Measurements from ENCODE around the gene ANAPC15.
"Not testable (repeated sequence)": the region's sequence is repeated elsewhere in the genome, so short reads cannot be mapped to it uniquely, and the experiment has no call there.

ANAPC15 gene

DNA sequence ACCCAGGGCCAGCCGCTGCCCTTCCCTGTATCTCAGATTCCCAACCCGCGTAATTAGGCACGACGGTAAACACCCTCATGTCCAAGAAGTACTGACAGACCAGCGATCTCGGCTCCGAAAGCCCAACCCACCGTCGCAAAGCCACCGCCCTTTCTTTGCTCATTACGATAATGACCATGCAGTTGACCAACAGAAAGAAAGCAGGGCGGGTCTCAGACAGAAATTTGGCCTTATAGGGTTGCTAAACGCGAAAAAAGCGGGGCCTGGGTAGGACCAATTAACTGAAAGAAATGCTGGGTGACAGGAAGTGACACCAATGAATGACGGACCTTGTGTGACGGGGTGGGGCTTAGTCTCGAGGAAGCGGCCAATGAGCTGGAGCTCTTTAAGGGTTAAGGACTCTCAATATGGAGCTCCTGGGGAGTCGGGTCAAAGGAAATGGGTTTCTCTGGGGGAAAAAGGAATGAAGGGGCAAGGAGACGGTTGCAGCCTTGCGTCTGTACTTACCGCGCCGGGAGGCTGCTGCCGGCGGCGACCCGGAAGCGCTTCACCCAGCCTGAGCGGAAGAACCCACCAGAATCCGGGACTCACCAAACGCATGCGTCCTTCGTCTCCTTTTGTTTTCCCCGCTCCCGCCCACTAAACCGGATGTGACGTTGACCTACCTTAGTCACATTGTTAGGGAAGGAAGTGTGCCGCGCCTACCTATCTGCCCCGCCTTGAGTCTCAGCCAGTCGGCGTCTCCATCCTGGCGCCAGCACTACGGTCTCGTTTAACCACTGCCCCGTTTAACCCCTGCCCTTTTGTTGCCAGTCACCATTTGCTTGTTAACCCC, at the start of gene ANAPC15:
TSS of gene ANAPC15 (minus strand) at position 553 of the 835 bp plus-strand sequence. CDS start 1,419 bp downstream, outside the sequence.
- Histone ChIP-seq H3K27me3 (ENCODE audit: control insufficient read depth, insufficient read depth, low read length) (no peaks in the 10 kb centered on the region), H3K9ac (ENCODE audit: low read depth, low read length) (peak within 1 kb of the TSS; percentile 99), H3K9me3 (ENCODE audit: control insufficient read depth, insufficient read depth, low read length) (no peaks in the 10 kb centered on the region), H3K4me3 (ENCODE audit: low read depth, low read length) (peak within 1 kb of the TSS; percentile 81), H3K4me1 (ENCODE audit: control insufficient read depth, insufficient read depth, low read length) (peaks cover 6% of the 10 kb centered on the region), H3K36me3 (ENCODE audit: control insufficient read depth, insufficient read depth, low read length) (peaks cover 2% of the 10 kb centered on the region)

DNA sequence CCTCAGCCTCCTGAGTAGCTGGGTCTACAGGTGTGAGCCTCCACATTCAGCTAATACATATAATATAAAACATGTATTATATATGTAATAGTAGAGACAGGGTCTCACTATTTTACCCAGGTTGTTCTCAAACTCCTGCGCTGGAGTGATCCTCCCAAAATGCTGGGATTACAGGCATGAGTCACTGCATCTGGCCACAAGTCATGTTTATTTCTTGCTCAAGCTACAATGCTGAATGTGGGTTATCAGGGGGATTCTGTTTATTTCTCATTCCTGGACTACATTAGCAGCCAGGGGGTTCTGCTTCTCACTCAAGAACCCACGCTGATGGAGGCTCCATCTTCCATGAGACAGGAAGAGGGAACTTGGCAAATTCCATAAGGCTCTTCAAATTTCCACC, 47.8 kb upstream of the ANAPC15 start:
- H3K36me3 ChIP-seq (ENCODE audit: control insufficient read depth, insufficient read depth, low read length) = no peaks in the 10 kb centered on the region
- H3K4me1 ChIP-seq (ENCODE audit: control insufficient read depth, insufficient read depth, low read length) = no peaks in the 10 kb centered on the region
- no peaks in the 10 kb centered on the region for H3K27me3 ChIP-seq (ENCODE audit: control insufficient read depth, insufficient read depth, low read length)

DNA sequence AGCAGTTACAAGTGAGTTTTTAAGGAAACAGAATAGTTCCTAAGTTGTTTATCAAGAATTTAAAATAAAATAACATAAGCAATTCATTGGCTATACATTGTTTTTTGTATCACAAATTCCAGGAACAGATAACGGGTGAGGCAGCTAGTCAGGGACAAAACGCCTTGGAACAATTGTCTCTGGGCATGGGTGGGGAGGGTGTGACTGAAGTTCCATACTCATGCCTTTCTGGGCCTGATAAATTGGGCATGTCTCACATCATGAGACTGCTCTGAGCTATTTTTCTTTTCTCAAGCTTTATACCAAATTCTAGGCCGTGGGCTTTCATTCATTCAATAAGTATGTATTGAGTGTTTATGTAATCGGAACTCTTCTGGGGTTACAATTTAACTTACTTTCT, 44.6 kb upstream of the ANAPC15 start:
- Histone ChIP-seq H3K4me3 (ENCODE audit: low read depth, low read length) (no peak overlapping the region), H3K4me1 (ENCODE audit: control insufficient read depth, insufficient read depth, low read length) (no peaks in the 10 kb centered on the region), H3K27me3 (ENCODE audit: control insufficient read depth, insufficient read depth, low read length) (no peaks in the 10 kb centered on the region), H3K9me3 (ENCODE audit: control insufficient read depth, insufficient read depth, low read length) (no peaks in the 10 kb centered on the region), H3K36me3 (ENCODE audit: control insufficient read depth, insufficient read depth, low read length) (no peaks in the 10 kb centered on the region), H3K9ac (ENCODE audit: low read depth, low read length) (no peak overlapping the region)

More for the DNA sequence above, 47.8 kb upstream of the ANAPC15 start:
- Histone ChIP-seq H3K4me3 (ENCODE audit: low read depth, low read length) (no peak overlapping the region), H3K9ac (ENCODE audit: low read depth, low read length) (no peak overlapping the region), H3K9me3 (ENCODE audit: control insufficient read depth, insufficient read depth, low read length) (no peaks in the 10 kb centered on the region)

DNA sequence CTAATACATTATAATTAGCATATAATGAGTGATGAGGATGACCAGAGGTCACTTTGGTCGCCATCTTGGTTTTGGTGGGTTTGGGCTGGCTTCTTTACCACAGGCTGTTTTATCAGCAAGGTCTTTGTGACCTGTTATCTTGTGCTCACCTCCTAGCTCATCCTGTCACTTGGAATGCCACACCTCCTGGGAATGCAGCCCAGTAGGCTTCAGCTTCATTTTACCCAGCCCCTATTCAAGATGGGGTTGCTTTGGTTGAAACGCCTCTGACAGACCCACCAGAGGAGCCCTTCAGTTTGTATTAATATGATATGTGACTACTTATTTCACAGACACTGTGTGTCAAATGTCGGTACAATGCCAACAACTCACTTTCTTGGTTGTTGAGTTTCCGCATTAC, 43.3 kb upstream of the ANAPC15 start:
- Histone ChIP-seq H3K9me3 (ENCODE audit: control insufficient read depth, insufficient read depth, low read length) (no peaks in the 10 kb centered on the region), H3K36me3 (ENCODE audit: control insufficient read depth, insufficient read depth, low read length) (no peaks in the 10 kb centered on the region), H3K4me1 (ENCODE audit: control insufficient read depth, insufficient read depth, low read length) (no peaks in the 10 kb centered on the region), H3K4me3 (ENCODE audit: low read depth, low read length) (no peak overlapping the region), H3K9ac (ENCODE audit: low read depth, low read length) (no peak overlapping the region), H3K27me3 (ENCODE audit: control insufficient read depth, insufficient read depth, low read length) (no peaks in the 10 kb centered on the region)

DNA sequence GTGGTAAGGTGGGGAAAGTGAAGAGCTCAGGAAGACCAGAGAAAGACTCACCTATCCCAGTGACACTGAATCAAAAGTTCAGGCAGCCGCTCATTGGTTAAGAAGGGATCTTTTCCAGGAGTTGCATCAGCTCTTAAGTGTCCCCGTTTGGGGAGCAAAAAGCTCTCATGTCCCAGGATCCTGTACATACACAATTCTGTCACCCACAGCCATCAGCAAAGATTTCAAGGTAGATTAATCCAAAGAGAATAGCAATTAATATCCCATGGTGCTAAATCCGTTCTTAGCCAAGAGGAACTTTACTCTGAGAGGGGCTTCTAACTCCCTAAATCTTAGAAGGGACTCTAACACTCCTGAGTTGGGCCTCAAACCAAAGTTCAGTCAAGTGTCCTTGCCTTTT, 42.3 kb upstream of the ANAPC15 start:
- Histone ChIP-seq H3K27me3 (ENCODE audit: control insufficient read depth, insufficient read depth, low read length) (no peaks in the 10 kb centered on the region), H3K4me3 (ENCODE audit: low read depth, low read length) (no peak overlapping the region), H3K9me3 (ENCODE audit: control insufficient read depth, insufficient read depth, low read length) (no peaks in the 10 kb centered on the region), H3K36me3 (ENCODE audit: control insufficient read depth, insufficient read depth, low read length) (no peaks in the 10 kb centered on the region), H3K4me1 (ENCODE audit: control insufficient read depth, insufficient read depth, low read length) (no peaks in the 10 kb centered on the region), H3K9ac (ENCODE audit: low read depth, low read length) (no peak overlapping the region)

DNA sequence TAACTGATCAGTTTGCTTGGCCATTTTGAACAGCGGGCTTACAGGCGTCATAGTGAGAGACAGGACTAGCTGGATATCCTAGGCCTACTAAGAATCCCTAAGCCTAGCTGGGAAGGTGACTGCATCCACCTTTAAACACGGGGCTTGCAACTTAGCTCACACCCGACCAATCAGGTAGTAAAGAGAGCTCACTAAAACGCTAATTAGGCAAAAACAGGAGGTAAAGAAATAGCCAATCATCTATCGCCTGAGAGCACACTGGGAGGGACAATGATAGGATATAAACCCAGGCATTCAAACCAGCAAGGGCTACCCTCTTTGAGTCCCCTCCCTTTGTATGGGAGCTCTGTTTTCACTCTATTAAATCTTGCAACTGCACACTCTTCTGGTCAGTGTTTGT, 41.4 kb upstream of the ANAPC15 start:
- H3K9ac ChIP-seq (ENCODE audit: low read depth, low read length); H3K4me1 ChIP-seq (ENCODE audit: control insufficient read depth, insufficient read depth, low read length); H3K9me3 ChIP-seq (ENCODE audit: control insufficient read depth, insufficient read depth, low read length); H3K27me3 ChIP-seq (ENCODE audit: control insufficient read depth, insufficient read depth, low read length); H3K36me3 ChIP-seq (ENCODE audit: control insufficient read depth, insufficient read depth, low read length); H3K4me3 ChIP-seq (ENCODE audit: low read depth, low read length): not testable (repeated sequence)

DNA sequence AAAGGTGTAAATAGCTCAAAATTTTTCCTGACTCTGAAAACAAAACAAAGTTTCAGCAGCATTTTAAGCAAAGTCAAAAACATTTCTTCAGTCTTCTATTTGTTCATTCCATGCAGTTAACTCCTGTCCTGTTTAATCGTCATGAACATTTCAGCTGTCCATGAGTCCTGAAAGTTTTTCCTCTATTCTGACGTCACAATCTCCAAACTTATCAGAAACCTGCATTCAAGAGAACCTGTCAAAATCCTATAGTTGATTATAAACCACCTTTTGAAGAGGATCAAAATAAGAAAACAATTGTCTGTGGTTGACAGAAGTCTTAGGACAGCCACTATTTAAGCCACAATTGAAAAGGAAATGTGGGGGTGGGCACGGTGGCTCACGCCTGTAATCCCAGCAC, 38.4 kb upstream of the ANAPC15 start:
- Histone ChIP-seq H3K4me1 (ENCODE audit: control insufficient read depth, insufficient read depth, low read length) (no peaks in the 10 kb centered on the region), H3K9ac (ENCODE audit: low read depth, low read length) (no peak overlapping the region), H3K36me3 (ENCODE audit: control insufficient read depth, insufficient read depth, low read length) (no peaks in the 10 kb centered on the region), H3K9me3 (ENCODE audit: control insufficient read depth, insufficient read depth, low read length) (no peaks in the 10 kb centered on the region), H3K4me3 (ENCODE audit: low read depth, low read length) (no peak overlapping the region), H3K27me3 (ENCODE audit: control insufficient read depth, insufficient read depth, low read length) (no peaks in the 10 kb centered on the region)

DNA sequence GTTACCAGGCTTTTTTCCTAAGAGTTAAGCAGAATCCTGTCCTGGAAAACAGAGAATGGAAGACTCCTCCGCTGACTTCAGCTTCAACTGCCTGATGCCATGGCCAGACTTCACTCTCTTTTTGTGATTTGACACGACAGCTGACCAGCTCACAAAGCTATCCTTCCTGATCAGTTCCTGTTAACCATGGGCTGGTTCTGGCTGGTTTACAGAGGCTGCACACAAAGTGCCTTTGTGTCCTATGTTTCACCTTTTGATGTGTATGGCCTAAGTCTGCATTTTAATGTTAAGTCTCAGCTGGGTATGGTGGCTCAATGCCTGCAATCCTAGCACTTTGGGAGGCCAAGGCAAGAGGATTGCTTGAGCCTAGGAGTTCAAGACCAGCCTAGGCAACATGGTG, 34.1 kb upstream of the ANAPC15 start:
- Histone ChIP-seq H3K36me3 (ENCODE audit: control insufficient read depth, insufficient read depth, low read length) (no peaks in the 10 kb centered on the region), H3K4me1 (ENCODE audit: control insufficient read depth, insufficient read depth, low read length) (no peaks in the 10 kb centered on the region), H3K27me3 (ENCODE audit: control insufficient read depth, insufficient read depth, low read length) (no peaks in the 10 kb centered on the region), H3K4me3 (ENCODE audit: low read depth, low read length) (no peak overlapping the region), H3K9me3 (ENCODE audit: control insufficient read depth, insufficient read depth, low read length) (no peaks in the 10 kb centered on the region), H3K9ac (ENCODE audit: low read depth, low read length) (no peak overlapping the region)

DNA sequence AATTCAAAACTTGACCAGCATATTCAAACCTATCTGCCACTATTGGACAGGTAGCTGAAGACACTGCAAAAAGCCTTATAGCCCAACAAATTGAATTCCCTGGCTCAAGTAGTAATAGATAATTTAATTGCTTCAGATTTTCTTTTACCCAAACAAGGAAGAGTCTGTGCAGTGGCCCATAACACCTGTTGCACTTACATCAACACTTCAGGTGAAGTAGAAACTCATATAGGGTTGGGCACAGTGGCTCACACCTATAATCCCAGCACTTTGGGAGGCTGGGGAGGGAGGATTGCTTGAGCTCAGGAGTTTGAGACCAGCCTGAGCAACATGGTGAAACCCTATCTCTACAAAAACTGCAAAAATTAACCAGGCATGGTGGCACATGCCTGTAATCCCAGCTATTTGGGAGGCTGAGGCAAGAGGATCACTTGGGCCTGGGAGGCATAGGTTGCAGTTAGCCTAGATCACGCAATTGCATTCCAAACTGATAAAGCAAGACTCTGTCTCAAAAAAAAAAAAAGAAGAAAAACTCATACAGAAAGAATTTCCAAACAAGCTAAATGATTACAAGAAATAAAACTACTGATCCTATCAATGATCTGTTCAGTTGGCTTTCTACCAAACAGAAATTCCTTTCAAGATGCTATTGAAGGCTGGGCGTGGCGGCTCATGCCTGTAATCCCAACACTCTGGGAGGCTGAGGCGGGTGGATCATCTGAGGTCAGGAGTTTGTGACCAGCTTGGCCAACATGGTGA, 32.5 kb upstream of the ANAPC15 start:
- Histone ChIP-seq H3K9ac (ENCODE audit: low read depth, low read length) (no peak overlapping the region), H3K4me3 (ENCODE audit: low read depth, low read length) (no peak overlapping the region), H3K27me3 (ENCODE audit: control insufficient read depth, insufficient read depth, low read length) (no peaks in the 10 kb centered on the region), H3K36me3 (ENCODE audit: control insufficient read depth, insufficient read depth, low read length) (no peaks in the 10 kb centered on the region), H3K4me1 (ENCODE audit: control insufficient read depth, insufficient read depth, low read length) (no peaks in the 10 kb centered on the region), H3K9me3 (ENCODE audit: control insufficient read depth, insufficient read depth, low read length) (no peaks in the 10 kb centered on the region)

DNA sequence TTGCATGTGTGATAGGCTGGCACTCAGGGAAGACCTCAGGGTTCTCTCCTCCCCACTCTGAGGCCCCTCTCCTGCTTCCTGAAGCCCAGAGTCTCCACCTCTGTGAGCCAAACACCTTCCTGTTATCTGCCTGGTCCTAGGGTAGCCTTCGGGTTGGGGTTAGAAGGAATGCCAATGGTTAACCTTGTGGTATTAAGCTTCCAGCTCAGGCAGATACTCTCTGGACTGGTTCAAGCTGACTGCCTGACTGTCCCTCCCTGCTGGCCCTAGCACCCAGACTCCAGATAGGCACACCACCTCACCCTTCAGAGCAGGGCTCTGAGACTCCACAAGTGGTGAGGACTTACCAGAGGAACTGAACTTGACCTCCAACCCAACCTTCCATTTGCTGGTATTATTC, 30.0 kb upstream of the ANAPC15 start:
- not testable (repeated sequence) for H3K9me3 ChIP-seq (ENCODE audit: control insufficient read depth, insufficient read depth, low read length); H3K4me1 ChIP-seq (ENCODE audit: control insufficient read depth, insufficient read depth, low read length); H3K27me3 ChIP-seq (ENCODE audit: control insufficient read depth, insufficient read depth, low read length); H3K9ac ChIP-seq (ENCODE audit: low read depth, low read length); H3K4me3 ChIP-seq (ENCODE audit: low read depth, low read length); H3K36me3 ChIP-seq (ENCODE audit: control insufficient read depth, insufficient read depth, low read length)

DNA sequence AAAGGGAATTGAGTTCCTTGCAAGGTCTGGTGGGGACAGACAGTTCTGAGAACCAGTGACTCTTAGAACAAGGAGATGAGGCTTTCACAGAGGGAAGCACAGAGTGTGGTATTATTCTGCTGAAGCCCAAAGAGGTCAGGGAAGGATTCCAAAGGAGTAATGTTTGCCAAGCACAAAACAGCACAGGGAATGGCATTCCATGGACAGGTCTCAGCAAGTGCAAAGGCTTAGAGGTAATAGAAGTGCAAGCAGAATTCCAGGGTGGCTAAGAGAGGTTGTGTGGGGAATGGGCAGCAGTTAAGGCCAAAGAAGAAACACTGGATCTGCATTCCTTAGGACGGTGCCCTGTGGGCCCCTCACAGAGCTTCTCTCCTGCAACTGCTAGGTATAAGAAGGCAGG, 29.6 kb upstream of the ANAPC15 start:
- H3K4me3 ChIP-seq (ENCODE audit: low read depth, low read length); H3K27me3 ChIP-seq (ENCODE audit: control insufficient read depth, insufficient read depth, low read length); H3K4me1 ChIP-seq (ENCODE audit: control insufficient read depth, insufficient read depth, low read length): not testable (repeated sequence)

DNA sequence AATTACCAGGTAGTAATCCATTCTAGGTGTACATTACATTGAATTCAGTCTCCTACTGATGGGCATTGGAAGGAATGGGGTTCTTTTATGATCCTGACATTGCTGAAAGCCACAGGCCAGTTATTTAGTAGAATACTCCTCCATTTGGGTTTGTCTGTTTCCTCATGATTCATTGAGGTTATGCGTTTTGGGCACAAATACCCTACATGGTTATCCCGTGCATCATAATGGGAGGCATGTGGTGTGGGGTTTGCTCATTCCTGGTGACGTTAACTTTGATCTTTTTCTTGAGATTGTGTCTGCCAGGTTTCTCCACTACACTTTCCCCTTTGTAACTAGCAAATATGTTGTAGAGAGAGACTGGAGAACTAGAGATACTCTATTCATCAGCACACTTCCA, 28.6 kb upstream of the ANAPC15 start:
- H3K4me1 ChIP-seq (ENCODE audit: control insufficient read depth, insufficient read depth, low read length) = no peaks in the 10 kb centered on the region
- no peaks in the 10 kb centered on the region for H3K9me3 ChIP-seq (ENCODE audit: control insufficient read depth, insufficient read depth, low read length)
- H3K4me3 ChIP-seq (ENCODE audit: low read depth, low read length) = no peak overlapping the region
- H3K9ac ChIP-seq (ENCODE audit: low read depth, low read length) = no peak overlapping the region
- H3K27me3 ChIP-seq (ENCODE audit: control insufficient read depth, insufficient read depth, low read length) = no peaks in the 10 kb centered on the region
- H3K36me3 ChIP-seq (ENCODE audit: control insufficient read depth, insufficient read depth, low read length) = no peaks in the 10 kb centered on the region

More for the DNA sequence above, 29.6 kb upstream of the ANAPC15 start:
- not testable (repeated sequence) for H3K36me3 ChIP-seq (ENCODE audit: control insufficient read depth, insufficient read depth, low read length); H3K9ac ChIP-seq (ENCODE audit: low read depth, low read length); H3K9me3 ChIP-seq (ENCODE audit: control insufficient read depth, insufficient read depth, low read length)

Measured in iPS-15b (cell line).